Thyroid gland (tissue), 4 donors: ENCODE data around the gene L2HGDH.

Experiments
- POLR2A ChIP-seq, 2 donors: fragments of 450-650 bp; IDR thresholded peaks; one replicate each; pipeline ENCODE4 v1.6.1; 2017; ENCODE audit warnings: antibody characterized with exemption in 2 of 2, mild to moderate bottlenecking in 2 of 2, moderate library complexity in 1 of 2
- TF ChIP-seq, protein P1 (sequence below), 6 experiments: fragments of 200-600 bp in 3 of 6; fragments of 450-650 bp in 3 of 6; sonication (generic) in 3 of 6; IDR thresholded peaks; one replicate each; pipeline ENCODE4 v1.5.1; 2016 to 2019; ENCODE audit warnings: antibody characterized with exemption in 6 of 6, mild to moderate bottlenecking in 2 of 6, inconsistent platforms in 1 of 6, moderate library complexity in 1 of 6

DNA sequence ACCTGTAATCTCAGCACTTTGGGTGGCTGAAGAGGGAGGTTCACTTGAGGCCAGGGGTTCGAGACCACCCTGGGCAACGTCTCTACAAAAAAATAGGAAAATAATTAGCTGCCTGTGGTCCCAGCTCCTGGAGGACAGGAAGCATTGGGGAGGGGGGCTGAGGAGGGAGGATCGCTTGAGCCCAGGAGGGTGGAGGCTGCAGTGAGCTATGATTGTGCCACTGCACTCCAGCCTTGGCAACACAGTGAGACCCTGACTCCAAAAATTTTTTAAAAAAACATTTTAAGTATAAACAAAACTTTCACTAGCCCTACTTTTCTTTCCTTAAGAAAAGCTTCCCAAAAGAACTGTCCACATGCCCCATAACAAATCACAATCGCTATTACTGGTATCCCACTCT lies 1.6 kb downstream of the L2HGDH start:
- TF ChIP-seq, protein P1, sequence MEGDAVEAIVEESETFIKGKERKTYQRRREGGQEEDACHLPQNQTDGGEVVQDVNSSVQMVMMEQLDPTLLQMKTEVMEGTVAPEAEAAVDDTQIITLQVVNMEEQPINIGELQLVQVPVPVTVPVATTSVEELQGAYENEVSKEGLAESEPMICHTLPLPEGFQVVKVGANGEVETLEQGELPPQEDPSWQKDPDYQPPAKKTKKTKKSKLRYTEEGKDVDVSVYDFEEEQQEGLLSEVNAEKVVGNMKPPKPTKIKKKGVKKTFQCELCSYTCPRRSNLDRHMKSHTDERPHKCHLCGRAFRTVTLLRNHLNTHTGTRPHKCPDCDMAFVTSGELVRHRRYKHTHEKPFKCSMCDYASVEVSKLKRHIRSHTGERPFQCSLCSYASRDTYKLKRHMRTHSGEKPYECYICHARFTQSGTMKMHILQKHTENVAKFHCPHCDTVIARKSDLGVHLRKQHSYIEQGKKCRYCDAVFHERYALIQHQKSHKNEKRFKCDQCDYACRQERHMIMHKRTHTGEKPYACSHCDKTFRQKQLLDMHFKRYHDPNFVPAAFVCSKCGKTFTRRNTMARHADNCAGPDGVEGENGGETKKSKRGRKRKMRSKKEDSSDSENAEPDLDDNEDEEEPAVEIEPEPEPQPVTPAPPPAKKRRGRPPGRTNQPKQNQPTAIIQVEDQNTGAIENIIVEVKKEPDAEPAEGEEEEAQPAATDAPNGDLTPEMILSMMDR (IDR thresholded peaks at IDR 0.05): no peak
- no peak for TF ChIP-seq POLR2A (IDR thresholded peaks at IDR 0.05)
